ENCODE measurements around the gene AQP2. TPM values are rescaled to one million over a fixed set of nuclear protein-coding genes. Genes with fewer than 3 reads are reported as not detected.
A peak's percentile ranks its signal among the peaks of the same experiment; 100 is the strongest.

AQP2 gene
- polyA plus RNA-seq = not detected

GRCh38 chr12:49950273-49951251 is at the start of gene AQP2:
Gene AQP2 (plus strand): TSS chr12:49950737. CDS start chr12:49950831, 94 bp downstream.
- 88 to 90% methylated on average over 32 of the region's 32 CpGs for WGBS, 2 donors
- Histone ChIP-seq H3K36me3 (ENCODE audit: control insufficient read depth in 2 of 2, insufficient read depth in 2 of 2, low read length in 1 of 2) (no peaks in the 10 kb centered on the region), H3K4me1 (ENCODE audit: control insufficient read depth in 2 of 2, insufficient read depth in 2 of 2, low read length in 1 of 2) (peaks cover 0 to 7% of the 10 kb centered on the region in 2 donors), H3K4me3 (ENCODE audit: low read depth in 1 of 2, low read length in 2 of 2) (no peak within 1 kb of the TSS), H3K27ac (ENCODE audit: low read depth in 2 of 2, low read length in 1 of 2) (no peak within 1 kb of the TSS), H3K9me3 (ENCODE audit: control insufficient read depth in 2 of 2, insufficient read depth in 1 of 2, low read depth in 1 of 2, low read length in 1 of 2) (no peaks in the 10 kb centered on the region), H3K27me3 (ENCODE audit: control insufficient read depth in 1 of 2, insufficient read depth in 2 of 2, low read length in 2 of 2) (peaks cover 0 to 4% of the 10 kb centered on the region in 2 donors)

GRCh38 chr12:49901026-49901425 is 49.5 kb upstream of the AQP2 start:
- H3K9me3 ChIP-seq (ENCODE audit: control insufficient read depth in 2 of 2, insufficient read depth in 1 of 2, low read depth in 1 of 2, low read length in 1 of 2) = no peaks in the 10 kb centered on the region
- H3K36me3 ChIP-seq (ENCODE audit: control insufficient read depth in 2 of 2, insufficient read depth in 2 of 2, low read length in 1 of 2) = no peaks in the 10 kb centered on the region
- H3K4me3 ChIP-seq (ENCODE audit: low read depth in 1 of 2, low read length in 2 of 2) = no peak overlapping the region
- WGBS, 2 donors = 79 to 86% methylated on average over 4 of the region's 4 CpGs
- H3K27ac ChIP-seq (ENCODE audit: low read depth in 2 of 2, low read length in 1 of 2) = no peak overlapping the region
- no peaks in the 10 kb centered on the region for H3K27me3 ChIP-seq (ENCODE audit: control insufficient read depth in 1 of 2, insufficient read depth in 2 of 2, low read length in 2 of 2)
- H3K4me1 ChIP-seq (ENCODE audit: control insufficient read depth in 2 of 2, insufficient read depth in 2 of 2, low read length in 1 of 2) = peaks cover 0 to 12% of the 10 kb centered on the region in 2 donors

GRCh38 chr12:49901986-49902385 is 48.6 kb upstream of the AQP2 start:
- H3K4me3 ChIP-seq (ENCODE audit: low read depth in 1 of 2, low read length in 2 of 2) = no peak overlapping the region
- H3K4me1 ChIP-seq (ENCODE audit: control insufficient read depth in 2 of 2, insufficient read depth in 2 of 2, low read length in 1 of 2) = peaks cover 0 to 6% of the 10 kb centered on the region in 2 donors
- no peaks in the 10 kb centered on the region for H3K9me3 ChIP-seq (ENCODE audit: control insufficient read depth in 2 of 2, insufficient read depth in 1 of 2, low read depth in 1 of 2, low read length in 1 of 2)
- 88 to 92% methylated on average over 5 of the region's 5 CpGs for WGBS, 2 donors
- H3K36me3 ChIP-seq (ENCODE audit: control insufficient read depth in 2 of 2, insufficient read depth in 2 of 2, low read length in 1 of 2) = no peaks in the 10 kb centered on the region
- no peak overlapping the region for H3K27ac ChIP-seq (ENCODE audit: low read depth in 2 of 2, low read length in 1 of 2)
- no peaks in the 10 kb centered on the region for H3K27me3 ChIP-seq (ENCODE audit: control insufficient read depth in 1 of 2, insufficient read depth in 2 of 2, low read length in 2 of 2)

GRCh38 chr12:49902399-49903350 is 47.9 kb upstream of the AQP2 start:
- Histone ChIP-seq H3K4me1 (ENCODE audit: control insufficient read depth in 2 of 2, insufficient read depth in 2 of 2, low read length in 1 of 2) (peaks cover 0 to 4% of the 10 kb centered on the region in 2 donors), H3K27ac (ENCODE audit: low read depth in 2 of 2, low read length in 1 of 2) (no peak overlapping the region), H3K27me3 (ENCODE audit: control insufficient read depth in 1 of 2, insufficient read depth in 2 of 2, low read length in 2 of 2) (no peaks in the 10 kb centered on the region), H3K36me3 (ENCODE audit: control insufficient read depth in 2 of 2, insufficient read depth in 2 of 2, low read length in 1 of 2) (no peaks in the 10 kb centered on the region), H3K9me3 (ENCODE audit: control insufficient read depth in 2 of 2, insufficient read depth in 1 of 2, low read depth in 1 of 2, low read length in 1 of 2) (no peaks in the 10 kb centered on the region), H3K4me3 (ENCODE audit: low read depth in 1 of 2, low read length in 2 of 2) (no peak overlapping the region)
- WGBS, 2 donors = 80 to 81% methylated on average over 16 of the region's 16 CpGs

GRCh38 chr12:49903351-49903699 is 47.2 kb upstream of the AQP2 start:
- WGBS, 2 donors = 53 to 56% methylated on average over 12 of the region's 12 CpGs
- H3K27me3 ChIP-seq (ENCODE audit: control insufficient read depth in 1 of 2, insufficient read depth in 2 of 2, low read length in 2 of 2) = no peaks in the 10 kb centered on the region
- no peaks in the 10 kb centered on the region for H3K9me3 ChIP-seq (ENCODE audit: control insufficient read depth in 2 of 2, insufficient read depth in 1 of 2, low read depth in 1 of 2, low read length in 1 of 2)
- peaks cover 0 to 4% of the 10 kb centered on the region in 2 donors for H3K4me1 ChIP-seq (ENCODE audit: control insufficient read depth in 2 of 2, insufficient read depth in 2 of 2, low read length in 1 of 2)
- H3K4me3 ChIP-seq (ENCODE audit: low read depth in 1 of 2, low read length in 2 of 2) = no peak overlapping the region
- H3K27ac ChIP-seq (ENCODE audit: low read depth in 2 of 2, low read length in 1 of 2) = no peak overlapping the region
- H3K36me3 ChIP-seq (ENCODE audit: control insufficient read depth in 2 of 2, insufficient read depth in 2 of 2, low read length in 1 of 2) = no peaks in the 10 kb centered on the region

GRCh38 chr12:49903700-49904423 is 46.7 kb upstream of the AQP2 start, which contains the start of gene FAIM2:
Gene FAIM2 (minus strand): TSS chr12:49903900. CDS start chr12:49903792, 108 bp downstream.
- peak within 1 kb of the TSS in 1 of 2 donors; percentile 12 for H3K27ac ChIP-seq (ENCODE audit: low read depth in 2 of 2, low read length in 1 of 2)
- H3K4me3 ChIP-seq (ENCODE audit: low read depth in 1 of 2, low read length in 2 of 2) = no peak within 1 kb of the TSS
- no peaks in the 10 kb centered on the region for H3K36me3 ChIP-seq (ENCODE audit: control insufficient read depth in 2 of 2, insufficient read depth in 2 of 2, low read length in 1 of 2)
- peaks cover 0 to 4% of the 10 kb centered on the region in 2 donors for H3K4me1 ChIP-seq (ENCODE audit: control insufficient read depth in 2 of 2, insufficient read depth in 2 of 2, low read length in 1 of 2)
- H3K9me3 ChIP-seq (ENCODE audit: control insufficient read depth in 2 of 2, insufficient read depth in 1 of 2, low read depth in 1 of 2, low read length in 1 of 2) = no peaks in the 10 kb centered on the region
- 5 to 8% methylated on average over 31 to 55 of the region's 56 CpGs for WGBS, 2 donors
- H3K27me3 ChIP-seq (ENCODE audit: control insufficient read depth in 1 of 2, insufficient read depth in 2 of 2, low read length in 2 of 2) = no peaks in the 10 kb centered on the region

GRCh38 chr12:49904601-49905000 is 45.9 kb upstream of the AQP2 start:
- no peaks in the 10 kb centered on the region for H3K27me3 ChIP-seq (ENCODE audit: control insufficient read depth in 1 of 2, insufficient read depth in 2 of 2, low read length in 2 of 2)
- H3K36me3 ChIP-seq (ENCODE audit: control insufficient read depth in 2 of 2, insufficient read depth in 2 of 2, low read length in 1 of 2) = no peaks in the 10 kb centered on the region
- no peak overlapping the region for H3K4me3 ChIP-seq (ENCODE audit: low read depth in 1 of 2, low read length in 2 of 2)
- H3K4me1 ChIP-seq (ENCODE audit: control insufficient read depth in 2 of 2, insufficient read depth in 2 of 2, low read length in 1 of 2) = peaks cover under 1 to 4% of the 10 kb centered on the region in 2 donors
- 85% methylated on average over 11 of the region's 11 CpGs for WGBS, 2 donors
- H3K27ac ChIP-seq (ENCODE audit: low read depth in 2 of 2, low read length in 1 of 2) = peak overlapping the region in 1 of 2 donors; percentile 12
- H3K9me3 ChIP-seq (ENCODE audit: control insufficient read depth in 2 of 2, insufficient read depth in 1 of 2, low read depth in 1 of 2, low read length in 1 of 2) = no peaks in the 10 kb centered on the region

GRCh38 chr12:49905718-49906314 is 44.7 kb upstream of the AQP2 start:
- Histone ChIP-seq H3K9me3 (ENCODE audit: control insufficient read depth in 2 of 2, insufficient read depth in 1 of 2, low read depth in 1 of 2, low read length in 1 of 2) (no peaks in the 10 kb centered on the region), H3K27ac (ENCODE audit: low read depth in 2 of 2, low read length in 1 of 2) (no peak overlapping the region), H3K36me3 (ENCODE audit: control insufficient read depth in 2 of 2, insufficient read depth in 2 of 2, low read length in 1 of 2) (no peaks in the 10 kb centered on the region), H3K4me3 (ENCODE audit: low read depth in 1 of 2, low read length in 2 of 2) (no peak overlapping the region), H3K4me1 (ENCODE audit: control insufficient read depth in 2 of 2, insufficient read depth in 2 of 2, low read length in 1 of 2) (peaks cover 2 to 4% of the 10 kb centered on the region in 2 donors), H3K27me3 (ENCODE audit: control insufficient read depth in 1 of 2, insufficient read depth in 2 of 2, low read length in 2 of 2) (no peaks in the 10 kb centered on the region)
- 94 to 96% methylated on average over 7 of the region's 7 CpGs for WGBS, 2 donors
